Central memory CD4-positive, alpha-beta T cell (primary cell): ENCODE measurements around the gene PRPF31.
A peak's percentile ranks its signal among the peaks of the same experiment; 100 is the strongest.
"Not testable (repeated sequence)": the region's sequence is repeated elsewhere in the genome, so short reads cannot be mapped to it uniquely, and the experiment has no call there.

Experiments used
- DNase-seq: peaks from one replicate; pipeline ENCODE4 v3.0.0; 2022
- total RNA-seq, 3 experiments: gene quantifications; one replicate each; lab custom pipeline; 2026; lab: John Stamatoyannopoulos, UW

Gene PRPF31, protein sequence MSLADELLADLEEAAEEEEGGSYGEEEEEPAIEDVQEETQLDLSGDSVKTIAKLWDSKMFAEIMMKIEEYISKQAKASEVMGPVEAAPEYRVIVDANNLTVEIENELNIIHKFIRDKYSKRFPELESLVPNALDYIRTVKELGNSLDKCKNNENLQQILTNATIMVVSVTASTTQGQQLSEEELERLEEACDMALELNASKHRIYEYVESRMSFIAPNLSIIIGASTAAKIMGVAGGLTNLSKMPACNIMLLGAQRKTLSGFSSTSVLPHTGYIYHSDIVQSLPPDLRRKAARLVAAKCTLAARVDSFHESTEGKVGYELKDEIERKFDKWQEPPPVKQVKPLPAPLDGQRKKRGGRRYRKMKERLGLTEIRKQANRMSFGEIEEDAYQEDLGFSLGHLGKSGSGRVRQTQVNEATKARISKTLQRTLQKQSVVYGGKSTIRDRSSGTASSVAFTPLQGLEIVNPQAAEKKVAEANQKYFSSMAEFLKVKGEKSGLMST
- total RNA-seq: 52.3 to 143 (median 64.7) reads per million in 3 experiments

GRCh38 chr19:54115109-54116063 lies at the start of gene PRPF31, which contains the start of gene TFPT:
TSS of gene PRPF31 (plus strand) at chr19:54115754. CDS start at chr19:54118279, 2,525 bp downstream.
TSS of gene TFPT (minus strand) at chr19:54115657. CDS start at chr19:54115269, 388 bp downstream.
- DNase-seq: peak; percentile 97

DNA sequence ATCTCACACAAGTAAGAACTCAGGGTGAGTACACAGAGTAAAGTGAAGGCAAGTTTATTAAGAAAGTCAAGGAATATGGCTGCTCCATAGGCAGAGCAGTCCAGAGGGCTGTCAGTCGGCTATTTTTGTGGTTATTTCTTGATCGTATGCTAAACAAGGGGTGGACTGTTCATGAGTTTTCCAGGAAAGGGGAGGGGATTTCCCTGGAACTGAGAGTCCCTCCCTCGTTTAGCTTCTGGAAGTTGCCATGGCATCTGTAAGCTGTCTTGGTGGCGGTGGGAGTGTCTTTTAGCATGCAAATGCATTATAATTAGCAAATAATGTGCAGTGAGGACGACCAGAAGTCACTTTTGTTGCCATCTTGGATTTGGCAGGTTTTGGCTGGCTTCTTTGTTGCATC lies 46.1 kb upstream of the PRPF31 start:
- no peak for DNase-seq

DNA sequence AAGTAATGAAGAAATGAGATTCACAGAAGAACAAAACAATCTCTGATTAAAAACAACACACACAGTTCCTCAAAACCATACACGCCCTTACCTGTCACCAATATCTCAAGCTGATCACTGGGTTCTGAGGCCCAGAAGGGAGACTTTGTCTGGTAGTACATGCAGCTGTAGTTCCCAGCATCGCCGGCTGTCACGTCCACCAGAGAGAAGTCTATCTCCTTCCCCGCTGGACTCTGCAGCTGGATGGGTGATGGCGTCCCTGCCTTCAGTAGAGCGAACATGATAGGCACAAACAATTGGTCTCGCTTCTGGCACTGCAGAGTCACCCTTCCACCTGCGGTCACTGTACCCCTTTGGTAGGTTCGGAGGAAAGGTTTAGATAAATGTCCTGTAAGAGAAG lies 41.7 kb upstream of the PRPF31 start:
- DNase-seq: no peak

DNA sequence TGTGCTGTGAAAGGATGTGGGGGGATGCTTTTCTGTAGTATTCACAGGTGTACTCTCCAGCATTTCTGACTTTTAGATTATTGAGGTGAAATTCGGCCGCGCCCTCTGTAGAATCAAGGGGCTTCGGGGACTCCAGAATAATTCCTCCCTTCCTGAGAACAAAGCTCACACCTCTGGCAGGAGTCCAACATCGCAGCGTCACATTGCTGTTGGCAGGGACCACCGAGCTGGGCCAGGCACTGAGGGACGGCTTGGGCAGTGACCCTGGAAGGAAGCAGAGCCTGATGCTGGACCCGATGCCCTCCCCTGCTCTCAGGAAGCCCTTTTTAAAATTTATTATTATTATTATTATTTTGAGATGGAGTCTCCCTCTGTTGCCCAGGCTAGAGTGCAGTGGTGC lies 40.7 kb upstream of the PRPF31 start:
- DNase-seq: no peak

DNA sequence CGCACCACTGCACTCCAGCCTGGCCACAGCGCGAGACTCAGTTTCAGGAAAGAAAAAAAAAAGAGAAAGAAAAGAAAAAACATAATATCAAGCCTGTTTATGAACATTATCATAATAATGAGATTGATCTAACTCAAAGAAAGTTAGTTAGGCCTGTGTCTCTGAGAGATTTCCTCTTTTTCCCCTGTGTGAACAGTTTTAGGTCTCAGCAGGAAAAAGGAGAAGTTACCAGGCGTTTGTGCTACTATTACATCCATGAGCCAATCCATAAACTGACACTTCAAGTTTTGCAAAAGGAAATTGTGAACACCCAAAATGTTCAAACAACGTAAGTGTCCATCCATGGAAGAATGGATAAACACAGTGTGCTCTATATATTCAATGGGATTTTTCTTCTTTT lies 38.2 kb upstream of the PRPF31 start:
- no peak for DNase-seq

DNA sequence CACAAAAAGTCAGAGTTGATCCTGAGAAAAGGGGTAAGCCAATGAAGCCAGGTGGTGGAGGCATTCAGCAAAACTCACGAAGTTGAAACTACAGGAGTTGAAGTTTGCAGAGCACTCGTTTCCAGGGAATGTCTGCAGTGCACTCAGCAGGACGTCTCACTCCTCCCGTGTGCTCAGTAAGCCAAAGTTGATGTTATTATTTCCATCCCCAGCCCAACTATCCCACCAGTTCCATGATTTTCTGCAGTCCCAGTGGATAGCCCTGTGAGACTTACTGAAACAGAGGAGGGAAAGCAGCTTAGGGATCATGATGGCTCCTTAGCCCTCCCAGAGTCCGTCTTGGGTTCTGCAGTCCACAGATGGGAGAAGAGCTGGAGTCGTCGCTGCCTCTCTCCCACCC lies 34.5 kb upstream of the PRPF31 start, which contains the start of gene TARM1:
Gene TARM1 (minus strand): TSS at position 334 of the 400 bp plus-strand sequence. CDS start 25 bp downstream, at position 309.
- DNase-seq: no peak

- DNase-seq: no peak
These were observed 31.1 kb upstream of the PRPF31 start for GRCh38 chr19:54084410-54084809.

- no peak for DNase-seq
These were observed 21.0 kb upstream of the PRPF31 start for GRCh38 chr19:54094426-54095000.

DNA sequence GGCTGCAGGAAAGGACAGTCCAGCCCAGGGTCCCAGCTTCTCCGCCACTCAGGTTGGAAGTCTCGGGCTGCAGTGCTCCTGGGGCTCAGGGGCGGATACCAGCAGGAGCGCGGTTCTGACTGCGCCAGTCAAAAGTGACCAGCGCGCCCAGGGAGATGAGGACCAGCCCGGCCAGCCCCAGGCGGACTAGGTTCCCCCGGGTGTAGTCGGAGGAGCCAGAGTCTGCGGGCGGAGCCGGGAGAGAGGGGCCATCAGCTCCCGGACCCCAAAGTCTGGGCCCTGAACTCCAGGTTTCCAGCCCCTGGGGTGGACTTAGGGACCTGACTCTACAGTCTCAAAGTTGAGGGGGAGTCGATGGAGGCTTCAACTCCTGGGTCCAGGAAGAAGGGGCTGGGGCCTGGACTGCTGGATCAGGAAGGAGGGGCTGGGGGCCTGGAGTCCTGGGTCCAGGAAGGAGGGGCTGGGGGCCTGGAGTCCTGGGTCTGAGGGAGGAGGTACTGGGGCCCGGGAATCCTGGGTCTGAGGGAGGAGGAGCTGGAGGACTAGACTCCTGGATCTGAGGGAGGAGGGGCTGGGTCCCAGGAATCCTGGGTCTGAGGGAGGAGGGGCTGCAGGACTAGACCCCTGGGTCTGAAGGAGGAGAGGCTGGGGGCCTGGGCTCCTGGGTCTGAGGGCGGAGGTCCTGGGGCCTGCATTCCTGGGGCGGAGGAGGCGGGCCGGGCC lies 20.3 kb upstream of the PRPF31 start:
- no peak for DNase-seq

DNA sequence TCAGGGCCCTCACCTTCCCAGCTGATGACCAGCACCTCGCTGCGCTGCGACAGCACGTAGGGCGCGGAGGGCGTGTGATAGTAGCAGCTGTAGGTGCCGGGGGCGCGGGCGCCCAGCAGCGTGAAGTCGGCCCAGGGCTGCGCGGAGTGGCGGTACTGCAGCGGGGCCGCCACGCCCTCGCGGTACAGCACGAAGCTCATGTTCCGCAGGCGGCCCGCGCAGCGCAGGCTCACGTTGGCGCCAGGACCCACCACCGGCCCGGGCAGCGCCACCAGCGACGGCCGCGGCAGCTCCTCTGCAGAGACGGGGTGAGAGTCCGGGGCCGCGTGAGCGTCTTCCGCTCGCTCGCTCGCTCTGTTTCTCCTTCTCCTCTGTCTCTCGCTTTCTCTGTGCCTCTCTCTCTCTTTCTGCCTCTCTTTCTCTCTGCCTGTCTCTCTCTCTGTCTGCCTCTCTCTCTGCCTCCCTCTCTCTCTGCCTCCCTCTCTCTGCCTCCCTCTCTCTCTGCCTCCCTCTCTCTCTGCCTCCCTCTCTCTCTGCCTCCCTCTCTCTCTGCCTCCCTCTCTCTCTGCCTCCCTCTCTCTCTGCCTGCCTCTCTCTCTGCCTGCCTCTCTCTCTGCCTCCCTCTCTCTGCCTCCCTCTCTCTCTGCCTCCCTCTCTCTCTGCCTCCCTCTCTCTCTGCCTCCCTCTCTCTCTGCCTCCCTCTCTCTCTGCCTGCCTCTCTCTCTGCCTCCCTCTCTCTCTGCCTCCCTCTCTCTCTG lies 19.5 kb upstream of the PRPF31 start:
- peak; percentile 44 for DNase-seq

DNA sequence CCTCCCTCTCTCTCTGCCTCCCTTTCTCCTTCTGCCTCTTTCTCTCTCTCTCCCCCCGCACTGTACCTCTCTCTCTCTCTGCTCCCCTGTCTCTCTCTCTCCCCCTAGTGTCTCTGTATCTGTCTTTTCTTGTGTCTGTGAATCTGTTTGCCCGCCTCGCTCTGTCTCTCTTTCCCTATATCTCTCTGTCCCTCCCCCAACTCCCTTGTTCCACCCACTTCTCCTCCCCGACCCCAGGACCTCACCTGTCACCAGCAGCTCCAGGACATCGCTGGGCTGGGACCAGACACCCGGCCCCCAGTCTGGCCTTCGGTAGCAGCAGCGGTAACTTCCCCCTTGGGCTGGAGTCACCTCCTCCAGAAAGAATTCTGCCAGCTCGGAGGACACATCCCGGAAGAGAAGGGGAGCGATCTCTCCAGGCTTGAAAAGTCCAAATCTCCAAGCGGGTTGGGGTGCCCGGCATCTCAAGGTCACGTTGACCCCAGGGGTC lies 18.9 kb upstream of the PRPF31 start:
- DNase-seq: peak; percentile 31

DNA sequence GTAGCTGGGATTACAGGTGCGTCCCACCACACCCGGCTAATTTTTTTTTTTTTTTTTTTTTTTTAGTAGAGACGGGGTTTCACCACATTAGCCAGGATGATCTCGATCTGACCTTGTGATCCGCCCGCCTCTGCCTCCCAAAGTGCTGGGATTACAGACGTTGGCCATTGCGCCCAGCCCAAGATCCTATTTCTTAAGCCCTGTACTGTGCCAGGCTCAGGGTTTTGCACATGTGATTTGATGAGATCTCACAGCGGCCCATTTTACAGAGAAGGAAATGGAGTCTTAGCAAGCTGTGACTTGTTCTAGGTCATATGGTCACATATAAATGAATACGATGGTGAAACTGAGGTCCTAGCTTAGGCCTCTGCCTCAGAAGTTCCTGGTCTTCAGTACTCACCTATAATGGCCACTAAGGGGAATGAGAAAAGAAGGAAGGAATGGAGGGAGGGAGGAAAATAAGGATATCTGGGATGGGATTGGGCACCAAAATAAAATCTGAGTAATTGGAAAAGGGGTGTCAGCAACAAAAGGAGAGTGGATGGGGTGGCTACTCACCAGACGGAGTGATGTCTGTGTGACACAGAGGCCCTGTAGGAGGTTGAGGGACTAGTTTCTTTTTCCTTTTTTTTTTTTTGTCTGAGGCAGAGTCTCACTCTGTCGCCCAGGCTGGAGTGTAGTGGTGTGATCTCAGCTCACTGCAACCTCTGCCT lies 16.2 kb upstream of the PRPF31 start:
- no peak for DNase-seq

DNA sequence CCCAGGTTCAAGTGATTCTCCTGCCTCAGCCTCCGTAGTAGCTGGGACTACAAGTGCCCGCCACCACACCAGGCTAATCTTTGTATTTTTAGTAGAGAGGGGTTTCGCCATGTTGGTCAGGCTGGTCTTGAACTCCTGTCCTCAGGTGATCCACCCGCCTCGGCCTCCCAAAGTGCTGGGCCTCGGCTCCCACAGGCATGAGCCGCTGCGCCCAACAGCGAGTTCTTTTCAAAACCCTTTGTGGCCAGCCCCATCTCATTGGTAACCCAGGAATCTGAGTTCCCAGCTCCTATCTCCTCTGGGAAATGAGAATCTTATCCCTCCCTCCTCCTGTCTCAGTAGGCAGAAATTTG lies 15.7 kb upstream of the PRPF31 start:
- not testable (repeated sequence) for DNase-seq

DNA sequence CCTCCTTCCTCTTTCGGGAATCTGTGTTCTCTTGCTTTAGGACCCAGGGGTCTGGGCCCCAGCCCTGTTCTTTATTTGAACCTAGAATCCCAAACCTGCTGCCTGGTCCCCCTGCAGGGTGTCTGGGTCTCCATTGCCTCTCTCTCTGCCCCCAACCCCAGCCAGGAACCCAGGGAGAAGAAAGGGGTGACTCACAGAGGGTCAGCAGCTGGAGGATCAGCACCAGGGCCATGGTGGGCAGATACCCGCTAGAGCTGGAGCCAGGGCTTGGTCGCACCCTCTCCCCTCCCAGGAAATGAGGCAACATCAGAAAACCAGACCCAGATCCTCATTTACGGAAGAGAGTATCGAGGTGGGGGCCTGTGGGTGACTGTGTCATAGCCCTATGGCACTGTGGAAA lies 15.0 kb upstream of the PRPF31 start, which contains the start of gene OSCAR:
Gene OSCAR (minus strand): TSS at position 243 of the 400 bp plus-strand sequence. CDS start 11 bp downstream, at position 232.
- DNase-seq: no peak

DNA sequence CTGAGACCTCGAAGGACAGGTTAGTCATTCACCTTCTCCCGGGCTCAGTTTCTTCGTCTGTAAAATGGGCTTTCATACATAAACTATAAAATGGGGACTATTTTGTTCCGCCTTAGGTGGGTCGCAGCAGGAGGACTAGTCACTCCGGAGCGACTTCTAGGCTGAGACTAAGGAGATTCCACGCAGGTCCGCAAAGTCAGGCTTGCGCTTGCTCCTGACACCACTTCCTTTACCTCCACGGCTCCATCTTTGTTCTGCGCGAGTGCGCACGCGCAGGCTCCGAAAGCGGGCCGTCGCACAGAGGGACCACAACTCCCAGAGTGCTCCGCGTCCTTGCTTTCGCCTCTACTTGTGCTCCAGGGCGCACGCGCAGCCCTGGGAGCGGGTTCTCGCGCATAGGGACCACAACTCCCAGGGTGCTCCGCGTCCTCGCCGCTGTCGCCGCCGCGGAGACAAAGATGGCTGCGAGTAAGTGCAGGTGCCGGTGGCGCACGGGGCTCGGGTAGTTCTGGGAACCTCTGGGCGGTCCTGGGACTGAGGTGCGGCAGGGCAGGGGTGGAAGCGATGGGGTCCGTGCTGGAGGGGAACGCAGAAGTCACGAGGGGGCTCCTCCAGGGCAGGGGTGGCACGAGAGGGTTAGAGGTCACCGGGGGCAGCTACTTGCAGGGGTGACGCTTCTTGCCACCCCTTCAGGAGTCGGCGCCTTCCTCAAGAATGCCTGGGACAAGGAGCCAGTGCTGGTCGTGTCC lies 13.0 kb upstream of the PRPF31 start, which contains the start of gene NDUFA3:
Gene NDUFA3 (plus strand): TSS at position 435 of the 749 bp plus-strand sequence. CDS start 24 bp downstream, at position 459.
- peak; percentile 98 for DNase-seq

DNA sequence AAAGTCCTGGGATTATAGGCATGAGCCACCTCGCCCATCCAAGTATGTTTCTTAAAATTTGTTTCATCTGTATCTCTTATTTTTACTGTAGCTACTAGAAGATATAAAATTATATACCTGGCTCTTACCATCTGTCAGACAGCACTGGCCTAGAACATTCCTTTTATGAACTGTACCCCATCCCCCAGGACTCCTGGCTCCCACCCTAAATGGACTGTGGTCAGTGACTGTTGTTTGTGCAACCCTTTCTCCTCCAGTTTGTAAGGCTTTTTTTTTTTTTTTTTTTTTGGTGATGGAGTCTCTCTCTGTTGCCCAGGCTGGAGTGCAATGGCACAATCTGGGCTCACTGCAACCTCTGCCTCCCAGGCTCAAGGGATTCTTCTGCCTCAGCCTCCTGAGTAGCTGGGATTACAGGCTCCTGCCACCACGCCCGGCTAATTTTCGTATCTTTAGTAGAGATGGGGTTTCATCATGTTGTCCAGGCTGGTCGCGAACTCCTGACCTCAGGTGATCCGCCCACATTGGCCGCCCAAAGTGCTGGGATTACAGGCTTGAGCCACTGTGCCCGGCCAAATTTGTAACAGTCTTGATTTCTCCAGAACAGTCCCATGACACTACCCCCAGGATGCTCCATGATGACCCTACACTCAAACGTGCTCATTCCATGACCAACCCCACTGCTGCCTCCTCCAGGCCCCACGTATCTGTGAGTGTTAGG lies 10.4 kb upstream of the PRPF31 start:
- no peak for DNase-seq

- no peak for DNase-seq
These were observed 9.8 kb upstream of the PRPF31 start for GRCh38 chr19:54105796-54106195.

DNA sequence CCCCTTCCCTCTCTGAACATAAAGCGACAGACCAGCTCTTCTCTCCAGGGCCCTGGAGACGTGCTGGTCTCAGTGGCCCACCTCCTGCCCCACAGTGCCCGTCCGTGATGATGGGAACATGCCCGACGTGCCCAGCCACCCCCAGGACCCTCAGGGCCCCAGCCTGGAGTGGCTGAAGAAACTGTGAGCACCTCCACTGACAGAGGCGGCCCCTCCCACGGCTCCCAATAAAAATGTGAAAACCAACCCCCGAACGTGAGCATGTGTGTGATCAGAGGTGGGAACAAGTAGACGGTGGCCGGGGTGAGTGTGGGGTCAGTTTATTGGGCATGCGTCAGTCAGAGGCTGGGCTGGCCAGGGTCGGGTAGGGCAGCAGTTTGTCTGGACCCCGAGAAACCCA lies 8.8 kb upstream of the PRPF31 start:
- no peak for DNase-seq
